ENCODE data around the gene XPNPEP3.
"Not testable (repeated sequence)": the region's sequence is repeated elsewhere in the genome, so short reads cannot be mapped to it uniquely, and the experiment has no call there.

The XPNPEP3 gene

GRCh38 chr22:40844951-40845350 is 12.0 kb upstream of the XPNPEP3 start:
- H3K27me3 ChIP-seq (ENCODE audit: insufficient read depth, insufficient read length): no peaks in the 10 kb centered on the region
- DNase-seq (ENCODE audit: low read depth, low spot score): no peak
- H3K9me3 ChIP-seq (ENCODE audit: insufficient read depth, low read length): no peaks in the 10 kb centered on the region
- H3K4me1 ChIP-seq (ENCODE audit: insufficient read depth, insufficient read length): no peaks in the 10 kb centered on the region
- TF ChIP-seq ZNF274 (IDR thresholded peaks at IDR 0.05; ENCODE audit: low read depth, low read length) (no peak), YY1 (IDR thresholded peaks at IDR 0.05; ENCODE audit: insufficient read depth, insufficient read length) (no peak), SUZ12 (IDR thresholded peaks at IDR 0.05; ENCODE audit: extremely low read depth, insufficient read depth, insufficient read length) (no peak)
- H3K9ac ChIP-seq (ENCODE audit: insufficient read length, low read depth): no peak overlapping the region
- peaks cover 79% of the 10 kb centered on the region for H3K36me3 ChIP-seq (ENCODE audit: insufficient read depth, insufficient read length, low read length)
- H3K4me3 ChIP-seq (ENCODE audit: insufficient read length, low read depth): no peak overlapping the region

- not testable (repeated sequence) for H3K9me3 ChIP-seq (ENCODE audit: insufficient read depth, low read length); H3K4me3 ChIP-seq (ENCODE audit: insufficient read length, low read depth); H3K9ac ChIP-seq (ENCODE audit: insufficient read length, low read depth); H3K27me3 ChIP-seq (ENCODE audit: insufficient read depth, insufficient read length); H3K4me1 ChIP-seq (ENCODE audit: insufficient read depth, insufficient read length); DNase-seq (ENCODE audit: low read depth, low spot score)
- peaks cover 77% of the 10 kb centered on the region for H3K36me3 ChIP-seq (ENCODE audit: insufficient read depth, insufficient read length, low read length)
Observed at GRCh38 chr22:40845816-40846215, 11.1 kb upstream of the XPNPEP3 start.

- Histone ChIP-seq H3K4me3 (ENCODE audit: insufficient read length, low read depth) (no peak overlapping the region), H3K36me3 (ENCODE audit: insufficient read depth, insufficient read length, low read length) (peaks cover 54% of the 10 kb centered on the region), H3K9ac (ENCODE audit: insufficient read length, low read depth) (no peak overlapping the region), H3K27me3 (ENCODE audit: insufficient read depth, insufficient read length) (no peaks in the 10 kb centered on the region), H3K4me1 (ENCODE audit: insufficient read depth, insufficient read length) (no peaks in the 10 kb centered on the region), H3K9me3 (ENCODE audit: insufficient read depth, low read length) (no peaks in the 10 kb centered on the region)
- no peak for DNase-seq (ENCODE audit: low read depth, low spot score)
- TF ChIP-seq YY1 (IDR thresholded peaks at IDR 0.05; ENCODE audit: insufficient read depth, insufficient read length) (no peak), SUZ12 (IDR thresholded peaks at IDR 0.05; ENCODE audit: extremely low read depth, insufficient read depth, insufficient read length) (no peak), ZNF274 (IDR thresholded peaks at IDR 0.05; ENCODE audit: low read depth, low read length) (no peak)
Observed at GRCh38 chr22:40853333-40853732, 3.6 kb upstream of the XPNPEP3 start.

- peak overlapping the region; percentile 36 for H3K9ac ChIP-seq (ENCODE audit: insufficient read length, low read depth)
- no peak for DNase-seq (ENCODE audit: low read depth, low spot score)
- H3K36me3 ChIP-seq (ENCODE audit: insufficient read depth, insufficient read length, low read length): peaks cover 49% of the 10 kb centered on the region
- no peaks in the 10 kb centered on the region for H3K9me3 ChIP-seq (ENCODE audit: insufficient read depth, low read length)
- H3K4me3 ChIP-seq (ENCODE audit: insufficient read length, low read depth): no peak overlapping the region
- no peaks in the 10 kb centered on the region for H3K27me3 ChIP-seq (ENCODE audit: insufficient read depth, insufficient read length)
- H3K4me1 ChIP-seq (ENCODE audit: insufficient read depth, insufficient read length): no peaks in the 10 kb centered on the region
- TF ChIP-seq SUZ12 (IDR thresholded peaks at IDR 0.05; ENCODE audit: extremely low read depth, insufficient read depth, insufficient read length) (no peak), ZNF274 (IDR thresholded peaks at IDR 0.05; ENCODE audit: low read depth, low read length) (no peak), YY1 (IDR thresholded peaks at IDR 0.05; ENCODE audit: insufficient read depth, insufficient read length) (no peak)
Observed at GRCh38 chr22:40853961-40854360, 3.0 kb upstream of the XPNPEP3 start.

GRCh38 chr22:40855071-40855978 is 1.6 kb upstream of the XPNPEP3 start:
- H3K9ac ChIP-seq (ENCODE audit: insufficient read length, low read depth): peak overlapping the region; percentile 97
- H3K36me3 ChIP-seq (ENCODE audit: insufficient read depth, insufficient read length, low read length): peaks cover 42% of the 10 kb centered on the region
- H3K9me3 ChIP-seq (ENCODE audit: insufficient read depth, low read length): no peaks in the 10 kb centered on the region
- peak overlapping the region; percentile 95 for H3K4me3 ChIP-seq (ENCODE audit: insufficient read length, low read depth)
- no peaks in the 10 kb centered on the region for H3K27me3 ChIP-seq (ENCODE audit: insufficient read depth, insufficient read length)
- TF ChIP-seq YY1 (IDR thresholded peaks at IDR 0.05; ENCODE audit: insufficient read depth, insufficient read length) (no peak), SUZ12 (IDR thresholded peaks at IDR 0.05; ENCODE audit: extremely low read depth, insufficient read depth, insufficient read length) (no peak), ZNF274 (IDR thresholded peaks at IDR 0.05; ENCODE audit: low read depth, low read length) (no peak)
- DNase-seq (ENCODE audit: low read depth, low spot score): no peak
- no peaks in the 10 kb centered on the region for H3K4me1 ChIP-seq (ENCODE audit: insufficient read depth, insufficient read length)

GRCh38 chr22:40855979-40856512 is 902 bp upstream of the XPNPEP3 start:
- no peak for TF ChIP-seq ZNF274 (IDR thresholded peaks at IDR 0.05; ENCODE audit: low read depth, low read length)
- no peak for TF ChIP-seq SUZ12 (IDR thresholded peaks at IDR 0.05; ENCODE audit: extremely low read depth, insufficient read depth, insufficient read length)
- no peak for TF ChIP-seq YY1 (IDR thresholded peaks at IDR 0.05; ENCODE audit: insufficient read depth, insufficient read length)
- Histone ChIP-seq H3K36me3 (ENCODE audit: insufficient read depth, insufficient read length, low read length) (peaks cover 43% of the 10 kb centered on the region), H3K9me3 (ENCODE audit: insufficient read depth, low read length) (no peaks in the 10 kb centered on the region), H3K4me1 (ENCODE audit: insufficient read depth, insufficient read length) (no peaks in the 10 kb centered on the region), H3K4me3 (ENCODE audit: insufficient read length, low read depth) (peak overlapping the region; percentile 95), H3K9ac (ENCODE audit: insufficient read length, low read depth) (peak overlapping the region; percentile 97), H3K27me3 (ENCODE audit: insufficient read depth, insufficient read length) (no peaks in the 10 kb centered on the region)
- DNase-seq (ENCODE audit: low read depth, low spot score): no peak

GRCh38 chr22:40857309-40857855 is 434 bp downstream of the XPNPEP3 start:
- Histone ChIP-seq H3K36me3 (ENCODE audit: insufficient read depth, insufficient read length, low read length) (peaks cover 49% of the 10 kb centered on the region), H3K4me1 (ENCODE audit: insufficient read depth, insufficient read length) (no peaks in the 10 kb centered on the region)
- DNase-seq (ENCODE audit: low read depth, low spot score): no peak

More at GRCh38 chr22:40857309-40857855, 434 bp downstream of the XPNPEP3 start:
- Histone ChIP-seq H3K9ac (ENCODE audit: insufficient read length, low read depth) (peak overlapping the region; percentile 97), H3K4me3 (ENCODE audit: insufficient read length, low read depth) (peak overlapping the region; percentile 95), H3K9me3 (ENCODE audit: insufficient read depth, low read length) (no peaks in the 10 kb centered on the region), H3K27me3 (ENCODE audit: insufficient read depth, insufficient read length) (no peaks in the 10 kb centered on the region)
- no peak for TF ChIP-seq YY1 (IDR thresholded peaks at IDR 0.05; ENCODE audit: insufficient read depth, insufficient read length)

Measured in NT2/D1 (cell line).